Measurements from ENCODE around the gene KCNN3.

DNA sequence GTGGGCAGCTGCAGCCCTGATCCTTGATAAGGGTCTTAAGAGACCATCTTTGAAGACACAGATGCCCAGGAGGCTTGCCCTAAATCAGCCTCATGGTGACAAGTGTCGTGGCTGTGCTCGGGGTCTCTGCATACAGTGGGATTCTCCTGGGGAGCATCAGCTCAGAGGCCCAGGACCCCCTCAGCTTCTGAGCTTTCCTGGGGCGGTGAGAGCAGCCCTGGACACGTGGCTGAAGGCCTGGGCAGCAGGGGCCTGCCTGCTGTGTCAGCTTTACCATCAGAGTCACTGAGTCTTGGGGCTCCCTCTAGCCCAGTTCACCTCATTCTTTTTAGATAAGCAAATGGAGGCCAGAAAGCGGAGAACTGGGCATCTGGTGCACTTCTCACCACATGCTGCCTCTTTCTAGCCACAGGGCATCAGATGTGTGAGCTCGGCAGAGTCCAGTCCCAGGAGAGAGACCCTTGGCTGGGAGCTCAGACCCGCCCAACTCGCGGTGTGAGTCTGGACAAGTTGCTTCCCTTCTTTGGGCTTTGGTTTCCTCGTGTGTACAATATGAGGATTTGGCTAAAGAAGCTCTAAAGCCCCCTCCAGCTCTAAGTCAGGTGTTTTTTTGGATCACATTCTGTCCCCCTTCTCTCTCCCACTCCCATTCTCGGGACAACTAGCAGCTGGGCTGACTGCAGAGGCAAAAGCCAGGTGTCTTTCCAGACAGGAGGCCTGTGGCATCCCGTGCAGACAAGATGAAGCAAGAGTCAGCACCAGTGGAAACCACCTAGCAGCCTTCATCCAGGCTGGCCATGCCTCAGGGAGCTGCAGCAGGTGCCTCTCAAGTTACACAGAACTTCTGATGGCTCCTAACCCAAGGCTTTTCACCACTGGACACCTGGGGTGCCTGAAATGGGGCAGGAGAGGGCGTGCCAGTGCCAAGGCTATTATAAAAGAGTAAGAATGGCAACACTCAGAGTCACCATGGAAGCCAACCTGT lies 119.1 kb downstream of the KCNN3 start:
- TF ChIP-seq, protein P1, sequence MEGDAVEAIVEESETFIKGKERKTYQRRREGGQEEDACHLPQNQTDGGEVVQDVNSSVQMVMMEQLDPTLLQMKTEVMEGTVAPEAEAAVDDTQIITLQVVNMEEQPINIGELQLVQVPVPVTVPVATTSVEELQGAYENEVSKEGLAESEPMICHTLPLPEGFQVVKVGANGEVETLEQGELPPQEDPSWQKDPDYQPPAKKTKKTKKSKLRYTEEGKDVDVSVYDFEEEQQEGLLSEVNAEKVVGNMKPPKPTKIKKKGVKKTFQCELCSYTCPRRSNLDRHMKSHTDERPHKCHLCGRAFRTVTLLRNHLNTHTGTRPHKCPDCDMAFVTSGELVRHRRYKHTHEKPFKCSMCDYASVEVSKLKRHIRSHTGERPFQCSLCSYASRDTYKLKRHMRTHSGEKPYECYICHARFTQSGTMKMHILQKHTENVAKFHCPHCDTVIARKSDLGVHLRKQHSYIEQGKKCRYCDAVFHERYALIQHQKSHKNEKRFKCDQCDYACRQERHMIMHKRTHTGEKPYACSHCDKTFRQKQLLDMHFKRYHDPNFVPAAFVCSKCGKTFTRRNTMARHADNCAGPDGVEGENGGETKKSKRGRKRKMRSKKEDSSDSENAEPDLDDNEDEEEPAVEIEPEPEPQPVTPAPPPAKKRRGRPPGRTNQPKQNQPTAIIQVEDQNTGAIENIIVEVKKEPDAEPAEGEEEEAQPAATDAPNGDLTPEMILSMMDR (IDR thresholded peaks at IDR 0.05), result no peak
- no peak for TF ChIP-seq EZH2 (IDR thresholded peaks at IDR 0.05; ENCODE audit: borderline replicate concordance, insufficient read depth, low read depth, low read length, poor library complexity, severe bottlenecking)

All from B cell (primary cell).